SK-N-SH (cell line): Measurements from ENCODE around the gene ASPG. TPM values are rescaled to one million over a fixed set of nuclear protein-coding genes. Genes with fewer than 3 reads are reported as not detected.

ENCODE experiments used
- CTCF ChIA-PET: fragments of 300-600, 350-600 bp; formaldehyde crosslinking; extraction: SDS; loops from one replicate; lab custom pipeline; 2021; lab: Yijun Ruan, JAX
- POLR2A ChIA-PET: fragments of 350-600 bp; sonication (Branson Sonifier 250); formaldehyde crosslinking; extraction: SDS; loops from one replicate; lab custom pipeline; 2020; ENCODE audit warnings: antibody characterized with exemption, inconsistent platforms; lab: Yijun Ruan, JAX
- DNase-seq: peaks from one replicate; pipeline ENCODE4 v3.0.0; 2012
- H2AFZ ChIP-seq: fragments of 200-600 bp; sonication (generic); 2 replicates; pipeline ENCODE4 v1.8.1; 2016; ENCODE audit warnings: antibody characterized with exemption, mild to moderate bottlenecking, low read depth
- H3F3A ChIP-seq: fragments of 200-600 bp; sonication (generic); replicated peaks from 2 replicates; pipeline ENCODE3; 2016; ENCODE audit warnings: antibody characterized with exemption, mild to moderate bottlenecking; ENCODE audit not compliant: insufficient read depth
- H3K27ac ChIP-seq, 2 experiments: fragments of 200-500 bp in 1 of 2; fragments of 200-600 bp in 1 of 2; sonication (Bioruptor generic) in 1 of 2; sonication (generic), shearing (Covaris generic) in 1 of 2; 2 replicates each; pipeline versions ENCODE4 v1.5.1 to v1.6.1; 2014 to 2016; ENCODE audit warnings: low read depth in 2 of 2, inconsistent platforms in 1 of 2, low read length in 1 of 2, mild to moderate bottlenecking in 1 of 2, mixed read lengths in 1 of 2
- H3K27me3 ChIP-seq: fragments of 200-600 bp; sonication (generic), shearing (Covaris generic); 2 replicates; pipeline ENCODE4 v1.6.1; 2016; ENCODE audit warnings: mixed run types; ENCODE audit not compliant: insufficient read depth
- H3K36me3 ChIP-seq, 2 experiments: fragments of 200-500 bp in 1 of 2; fragments of 200-600 bp in 1 of 2; sonication (Bioruptor generic) in 1 of 2; sonication (generic) in 1 of 2; replicated peaks in 1 of 2; 2 replicates each; pipeline versions ENCODE3 to v1.5.1; 2014 to 2016; ENCODE audit warnings: low read length in 1 of 2, mild to moderate bottlenecking in 1 of 2; ENCODE audit not compliant: insufficient read depth in 2 of 2, control insufficient read depth in 1 of 2
- H3K4me1 ChIP-seq, 2 experiments: fragments of 200-500 bp in 1 of 2; fragments of 200-600 bp in 1 of 2; sonication (Bioruptor generic) in 1 of 2; sonication (generic), shearing (Covaris generic) in 1 of 2; 2 replicates each; pipeline versions ENCODE4 v1.5.1 to v1.6.1; 2014 to 2016; ENCODE audit warnings: low read depth in 1 of 2, low read length in 1 of 2, mixed run types in 1 of 2; ENCODE audit not compliant: insufficient read depth in 2 of 2, control insufficient read depth in 1 of 2
- H3K4me2 ChIP-seq: fragments of 200-600 bp; sonication (generic), shearing (Covaris generic); 2 replicates; pipeline ENCODE4 v1.6.1; 2017; ENCODE audit warnings: mixed run types
- H3K4me3 ChIP-seq, 2 experiments: fragments of 200-500 bp in 1 of 2; fragments of 200-600 bp in 1 of 2; sonication (Bioruptor generic) in 1 of 2; sonication (generic), shearing (Covaris generic) in 1 of 2; 2 replicates each; pipeline versions ENCODE4 v1.5.1 to v1.8.1; 2014 to 2016; ENCODE audit warnings: low read depth in 2 of 2, inconsistent platforms in 1 of 2, low read length in 1 of 2, mild to moderate bottlenecking in 1 of 2, mixed read lengths in 1 of 2, moderate library complexity in 1 of 2
- H3K79me2 ChIP-seq: fragments of 200-600 bp; sonication (generic); 2 replicates; pipeline ENCODE4 v1.8.1; 2017; ENCODE audit warnings: mild to moderate bottlenecking; ENCODE audit not compliant: insufficient read depth
- H3K9ac ChIP-seq: fragments of 200-600 bp; sonication (generic); 2 replicates; pipeline ENCODE4 v1.6.1; 2017; ENCODE audit warnings: mixed run types
- H3K9me2 ChIP-seq: fragments of 200-600 bp; sonication (generic); 2 replicates; pipeline ENCODE4 v1.6.1; 2017; ENCODE audit warnings: mixed run types
- H3K9me3 ChIP-seq: fragments of 200-600 bp; sonication (generic); 2 replicates; pipeline ENCODE4 v1.6.1; 2017; ENCODE audit warnings: mixed run types, mild to moderate bottlenecking, moderate library complexity
- H4K20me1 ChIP-seq: fragments of 200-600 bp; sonication (generic); 2 replicates; pipeline ENCODE4 v1.6.1; 2017; ENCODE audit warnings: mild to moderate bottlenecking, mixed run types; ENCODE audit not compliant: insufficient read depth
- EP300 ChIP-seq, 2 experiments: IDR thresholded peaks; 2 replicates each; pipeline versions ENCODE4 v1.4.0 to v1.6.1; 2012; ENCODE audit warnings: borderline replicate concordance in 1 of 2, low read depth in 1 of 2, low read length in 1 of 2
- GATA2 ChIP-seq: sonication (generic); formaldehyde crosslinking; IDR thresholded peaks from 2 replicates; pipeline ENCODE4 v1.5.0; 2020; ENCODE audit warnings: mild to moderate bottlenecking, missing genetic modification reagents
- MAX ChIP-seq: IDR thresholded peaks from 2 replicates; pipeline ENCODE4 v1.4.0; 2012; ENCODE audit warnings: low read depth
- NRF1 ChIP-seq: IDR thresholded peaks from 2 replicates; pipeline ENCODE4 v1.6.1; 2012; ENCODE audit warnings: low read depth, mild to moderate bottlenecking, low read length
- PBX3 ChIP-seq: IDR thresholded peaks from 2 replicates; pipeline ENCODE4; 2012
- RAD21 ChIP-seq: IDR thresholded peaks from 2 replicates; pipeline ENCODE4 v1.6.1; 2012; ENCODE audit warnings: mild to moderate bottlenecking, low read length
- RFX5 ChIP-seq: IDR thresholded peaks from 2 replicates; pipeline ENCODE4 v1.6.1; 2012; ENCODE audit warnings: mild to moderate bottlenecking, improper control_type of control experiment, low read length
- RXRA ChIP-seq: IDR thresholded peaks from 2 replicates; pipeline ENCODE4 v1.4.0; 2012; ENCODE audit warnings: low read depth, mild to moderate bottlenecking, borderline replicate concordance
- TEAD4 ChIP-seq: IDR thresholded peaks from 2 replicates; pipeline ENCODE4 v1.4.0; 2012; ENCODE audit warnings: mild to moderate bottlenecking, borderline replicate concordance; ENCODE audit not compliant: insufficient read depth
- WGBS: methylation state at CpG from one replicate; pipeline ENCODE4 v1.1.6; 2017; ENCODE audit warnings: low lambda C conversion rate; 5-methylcytosine and 5-hydroxymethylcytosine counted together
- polyA plus RNA-seq, 3 experiments: library from polyadenylated mRNA; depleted of rRNA; stranded (reverse); fragments of >200 nt; gene quantifications; 2 replicates each; pipeline ENCODE4 v1.2.3, GENCODE V29; 2012

Gene ASPG
- polyA plus RNA-seq, 1 of the 3 experiments (the other 2 are of a cell fraction), result not detected

GRCh38 chr14:104101651-104102281 is 16.3 kb downstream of the ASPG start:
- TF ChIP-seq GATA2 (CRISPR knock-in tag), result peak; percentile 49
- TF ChIP-seq RXRA, result no peak
- Histone ChIP-seq H3K27me3 (no peaks in the 10 kb centered on the region), H3K27ac (no peak overlapping the region), H2AFZ (no peak overlapping the region), H4K20me1 (no peaks in the 10 kb centered on the region), H3K9ac (no peak overlapping the region), H3K9me2 (no peaks in the 10 kb centered on the region), H3K36me3 (no peaks in the 10 kb centered on the region), H3K4me3 (no peak overlapping the region), H3K79me2 (no peaks in the 10 kb centered on the region), H3F3A (no peaks in the 10 kb centered on the region), H3K4me2 (no peak overlapping the region), H3K4me1 (peaks cover 0 to 14% of the 10 kb centered on the region in 2 experiments; a peak in 1 of 4 replicates), H3K9me3 (no peaks in the 10 kb centered on the region)
- no peak for DNase-seq
- ChIA-PET POLR2A (no interaction called here), CTCF (interaction anchor here (1.0 to 5.7 kb wide), 3 partner anchors 8 to 24 kb away, joined by 4 to 36 read pairs (median 5); no protein-coding TSS in a partner anchor)
- 55% methylated on average over 5 of the region's 16 CpGs for WGBS

- H3K4me2 ChIP-seq, result no peak overlapping the region
- no peaks in the 10 kb centered on the region for H3K9me3 ChIP-seq
- DNase-seq, result no peak
- H3K9ac ChIP-seq, result no peak overlapping the region
- H3K79me2 ChIP-seq, result no peaks in the 10 kb centered on the region
- no peaks in the 10 kb centered on the region for H3F3A ChIP-seq
- POLR2A ChIA-PET, result no interaction called here
- H4K20me1 ChIP-seq, result no peaks in the 10 kb centered on the region
- peaks cover 0 to 14% of the 10 kb centered on the region in 2 experiments; a peak in 1 of 4 replicates for H3K4me1 ChIP-seq
- H3K36me3 ChIP-seq, result no peaks in the 10 kb centered on the region
- H3K27ac ChIP-seq, result no peak overlapping the region
- CTCF ChIA-PET, result interaction anchor here (0.7 to 5.7 kb wide), 3 partner anchors 9 to 25 kb away, joined by 3 to 36 read pairs (median 5); no protein-coding TSS in a partner anchor
- 36% methylated on average over 9 of the region's 16 CpGs for WGBS
- TF ChIP-seq RFX5, result no peak
- no peak for TF ChIP-seq MAX
- TF ChIP-seq PBX3, result no peak
- no peak for TF ChIP-seq NRF1
- no peak for TF ChIP-seq TEAD4
- no peak for TF ChIP-seq GATA2 (CRISPR knock-in tag)
- TF ChIP-seq EP300 (IDR thresholded peaks at IDR 0.05; ENCODE audit: borderline replicate concordance in 1 of 2, low read depth in 1 of 2, low read length in 1 of 2), result no peak
- no peak for TF ChIP-seq RAD21
- TF ChIP-seq, all 33 proteins: peak for 0
- H2AFZ ChIP-seq, result no peak overlapping the region
- no peak overlapping the region for H3K4me3 ChIP-seq
- H3K9me2 ChIP-seq, result no peaks in the 10 kb centered on the region
- H3K27me3 ChIP-seq, result no peaks in the 10 kb centered on the region
Measured at GRCh38 chr14:104102282-104102914, 16.9 kb downstream of the ASPG start.
